Effector CD8-positive, alpha-beta T cell (primary cell): ENCODE data around the gene WASF1.
A peak's percentile ranks its signal among the peaks of the same experiment; 100 is the strongest.

Source experiments
- DNase-seq: peaks from one replicate; lab custom pipeline; 2025; lab: John Stamatoyannopoulos, UW
- total RNA-seq, 4 experiments: gene quantifications; one replicate each; lab custom pipeline; 2026; lab: John Stamatoyannopoulos, UW

The WASF1 gene
- 0 to 0.72 (median 0.35) reads per million in 4 experiments for total RNA-seq

DNA sequence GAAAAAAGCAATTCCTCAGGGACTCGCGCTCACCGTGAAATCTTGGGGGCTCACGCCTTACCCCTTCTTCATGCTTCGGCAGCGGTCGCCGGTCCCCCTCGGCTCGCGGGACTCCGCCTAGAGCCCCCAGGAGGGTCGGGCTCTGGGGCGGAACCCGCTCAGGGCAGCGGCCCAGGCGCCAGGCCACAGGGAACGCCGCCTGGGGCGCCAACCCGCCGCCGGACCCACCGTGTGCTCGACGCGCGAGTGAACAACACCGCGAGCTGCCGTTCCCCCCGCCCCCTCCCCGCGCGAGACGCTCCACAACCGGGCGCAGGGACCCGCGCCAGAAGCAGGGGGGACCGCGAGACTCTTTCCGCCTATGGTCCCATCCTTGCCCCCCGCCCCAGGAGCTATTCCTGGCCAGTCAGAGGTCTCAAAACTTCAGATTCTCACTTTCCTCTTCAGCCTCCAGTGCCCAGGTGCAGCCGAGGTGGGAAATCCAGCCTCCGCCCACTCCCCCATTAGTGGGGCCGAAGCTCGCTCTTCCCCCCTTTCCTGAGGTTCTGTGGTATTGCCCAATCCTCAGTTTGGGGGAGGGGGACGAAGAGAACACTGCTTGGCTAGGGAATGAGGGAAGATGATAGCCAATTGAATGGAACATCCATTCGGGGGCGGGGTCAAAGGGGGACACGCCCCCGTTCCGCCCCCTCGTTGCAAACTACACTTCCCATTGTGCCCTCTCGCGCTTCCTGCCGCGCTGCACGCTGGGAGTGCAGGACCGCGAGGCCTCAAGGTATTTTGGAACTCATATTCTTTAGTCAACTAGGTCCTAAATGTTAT, at the start of gene WASF1:
Gene WASF1 (minus strand): TSS at position 265 of the 822 bp plus-strand sequence. CDS start 52,069 bp downstream, outside the sequence.
- DNase-seq = peak; percentile 87

GRCh38 chr6:110226261-110226660, 46.8 kb upstream of the WASF1 start:
- no peak for DNase-seq

- DNase-seq = no peak
Observed at GRCh38 chr6:110221738-110222137, 42.3 kb upstream of the WASF1 start.

DNA sequence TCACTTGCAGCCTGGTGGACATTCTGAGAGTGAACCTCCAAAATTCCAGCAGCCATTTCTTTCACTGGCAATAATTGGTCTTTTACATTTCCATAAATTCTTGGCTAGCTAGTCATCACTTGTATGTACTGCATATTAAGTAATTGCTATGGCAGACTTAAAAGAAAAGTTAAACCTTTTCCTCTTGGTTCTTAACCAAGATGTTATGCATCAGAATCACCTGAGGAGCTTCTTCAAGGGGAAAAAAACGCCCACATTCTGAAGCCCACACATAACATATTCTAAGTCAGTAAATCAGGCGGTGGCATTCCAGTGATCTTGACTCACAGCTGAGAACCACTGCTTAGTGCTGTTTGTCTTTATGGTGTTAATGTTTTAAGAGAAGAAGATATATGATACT, 37.8 kb upstream of the WASF1 start:
- DNase-seq = no peak

- DNase-seq = no peak
Observed at GRCh38 chr6:110216140-110216539, 36.7 kb upstream of the WASF1 start.

- DNase-seq = no peak
Observed at GRCh38 chr6:110214338-110214737, 34.9 kb upstream of the WASF1 start.

- no peak for DNase-seq
Observed at GRCh38 chr6:110211753-110212152, 32.3 kb upstream of the WASF1 start.

DNA sequence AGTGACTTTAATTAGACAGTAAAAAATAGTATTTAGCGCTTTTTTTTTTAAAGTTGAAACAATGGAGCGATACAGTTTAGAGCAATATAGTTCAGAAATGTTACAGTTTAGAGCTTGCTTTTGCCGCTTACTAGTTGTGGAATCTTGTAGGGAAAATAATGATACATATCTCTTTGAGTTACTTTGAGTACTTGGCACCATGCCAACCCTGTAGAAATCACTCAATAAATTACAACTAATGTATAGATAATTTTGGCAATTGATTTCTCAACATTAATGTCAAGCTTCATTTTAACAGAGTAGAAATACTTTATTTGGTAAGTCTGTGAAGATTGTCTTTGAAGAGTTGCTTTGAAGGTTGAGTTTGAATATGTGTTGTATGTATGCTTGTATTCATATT, 28.2 kb upstream of the WASF1 start:
- no peak for DNase-seq

GRCh38 chr6:110201151-110201884, 21.8 kb upstream of the WASF1 start:
- DNase-seq = no peak

- DNase-seq = no peak
Observed at GRCh38 chr6:110198561-110198960, 19.1 kb upstream of the WASF1 start.

DNA sequence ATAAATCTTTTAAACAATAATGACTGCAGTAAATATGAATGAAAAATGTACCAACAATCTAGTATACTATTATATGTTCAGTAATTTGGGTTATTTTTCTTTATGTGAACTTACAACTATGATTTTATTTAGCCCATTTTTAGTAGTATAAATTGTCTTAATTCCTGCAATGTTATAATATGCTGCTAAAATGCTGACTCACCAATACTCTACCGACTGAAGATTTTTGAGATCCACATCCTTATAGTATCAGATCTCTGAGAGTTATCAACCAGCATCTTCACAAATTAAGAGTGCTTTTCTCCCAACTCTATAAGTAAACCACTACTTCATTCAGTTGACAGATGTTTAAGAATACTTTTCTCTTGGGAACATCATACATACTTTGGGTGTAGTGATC, 17.4 kb upstream of the WASF1 start:
- no peak for DNase-seq

- no peak for DNase-seq
Observed at GRCh38 chr6:110195639-110196038, 16.2 kb upstream of the WASF1 start.

DNA sequence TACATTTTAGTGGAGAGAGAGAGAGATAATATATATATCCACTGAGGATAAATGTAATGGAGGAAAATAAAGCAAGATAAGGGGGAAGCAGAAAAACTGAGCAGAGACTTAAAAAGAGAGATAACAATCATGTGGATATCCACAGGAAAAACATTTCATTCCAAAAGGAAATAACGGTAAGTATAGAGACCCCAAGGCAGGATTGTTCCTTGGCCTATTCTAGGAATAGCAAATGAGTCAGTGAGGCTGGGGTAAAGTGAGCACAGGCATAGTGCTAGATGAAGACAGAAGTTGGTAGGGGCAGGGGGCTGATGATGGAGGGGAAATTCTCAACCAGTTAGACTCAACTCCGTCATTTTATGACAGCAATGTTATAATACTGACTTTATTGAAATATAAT, 12.0 kb upstream of the WASF1 start:
- no peak for DNase-seq

GRCh38 chr6:110190726-110191125, 11.3 kb upstream of the WASF1 start:
- no peak for DNase-seq

DNA sequence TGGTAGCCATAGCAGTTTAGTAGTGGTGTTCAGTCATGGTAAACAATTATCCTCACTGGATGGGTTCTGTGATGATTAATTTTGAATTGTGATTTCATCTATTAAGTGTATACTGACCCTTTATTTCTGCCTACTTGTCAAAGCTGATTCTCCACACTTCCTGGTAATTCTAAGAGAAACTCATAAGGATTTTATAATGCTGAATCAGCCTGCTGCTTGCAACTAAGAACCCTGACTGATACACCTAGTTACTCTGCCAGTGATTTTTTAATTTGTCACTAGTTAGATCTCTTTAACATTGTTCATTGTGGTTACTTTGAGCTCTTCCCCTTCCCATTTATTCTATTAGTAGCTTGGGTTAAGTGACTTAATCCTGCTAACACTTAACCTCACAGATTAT, 9.3 kb upstream of the WASF1 start:
- no peak for DNase-seq

GRCh38 chr6:110185879-110186278, 6.4 kb upstream of the WASF1 start:
- DNase-seq = no peak

DNA sequence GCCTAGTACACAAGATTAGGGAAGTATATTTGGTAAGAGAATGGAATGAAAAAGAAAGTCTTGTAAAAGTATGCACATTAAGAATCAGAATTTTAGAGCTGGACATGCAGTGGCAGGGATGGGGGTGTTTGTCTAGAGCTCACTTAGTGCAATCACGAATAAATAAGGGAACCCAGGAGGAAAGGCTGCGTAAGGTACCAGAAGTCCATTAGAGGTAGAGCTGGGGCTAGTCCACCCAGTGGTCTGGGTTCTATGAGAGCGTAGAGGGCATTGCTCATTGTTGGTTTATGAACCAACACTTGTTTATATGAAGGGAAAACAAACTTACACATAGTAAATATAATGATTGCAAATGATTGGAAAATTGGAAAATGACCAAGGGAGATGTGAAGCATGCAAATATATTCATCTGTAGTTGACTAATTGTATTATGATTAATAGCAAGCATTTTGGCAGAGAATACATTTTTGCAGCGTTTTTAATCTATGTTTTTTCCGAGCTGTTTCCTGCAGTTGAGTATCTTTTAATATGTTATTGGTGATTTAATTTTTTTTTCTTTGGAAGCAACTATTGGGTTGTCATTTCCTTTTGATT, 3.9 kb upstream of the WASF1 start:
- DNase-seq = no peak

GRCh38 chr6:110181131-110182030, 1.9 kb upstream of the WASF1 start:
- DNase-seq = no peak

DNA sequence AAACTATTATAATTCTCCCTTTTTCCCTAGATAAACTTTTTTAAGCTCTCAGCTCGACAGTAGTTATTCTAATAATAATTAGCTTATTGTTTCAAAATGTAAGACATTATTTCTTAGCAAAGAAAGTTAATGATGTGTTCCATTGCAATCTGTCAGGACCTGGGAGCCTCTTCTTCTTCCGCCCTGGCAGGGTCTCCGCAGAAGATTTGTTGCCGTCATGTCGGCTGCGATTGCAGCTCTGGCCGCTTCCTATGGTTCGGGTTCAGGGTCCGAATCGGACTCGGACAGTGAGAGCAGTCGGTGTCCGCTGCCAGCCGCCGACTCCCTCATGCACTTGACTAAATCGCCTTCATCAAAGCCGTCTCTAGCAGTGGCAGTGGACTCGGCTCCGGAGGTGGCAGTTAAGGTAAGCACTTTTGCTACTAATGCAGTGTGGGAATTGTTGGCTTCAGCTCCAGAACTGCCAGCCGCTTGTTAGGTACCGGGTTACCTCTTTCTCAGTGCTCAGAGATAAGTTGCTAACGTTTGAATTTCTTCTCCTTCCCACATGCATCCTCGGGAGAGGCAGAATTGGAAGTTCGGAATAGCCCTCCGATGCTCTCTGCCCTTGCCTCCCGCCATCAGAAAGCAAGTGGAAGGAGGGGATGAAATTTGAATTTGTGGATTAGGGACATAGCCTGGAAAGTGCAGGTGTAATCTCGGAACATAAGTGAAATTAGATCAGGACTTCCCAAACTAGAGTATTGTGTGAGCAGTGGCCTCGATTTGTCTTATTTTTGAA, 948 bp upstream of the WASF1 start, which contains the start of gene CDC40:
Gene CDC40 (plus strand): TSS at position 200 of the 781 bp plus-strand sequence. CDS start 18 bp downstream, at position 218.
- peak; percentile 53 for DNase-seq

DNA sequence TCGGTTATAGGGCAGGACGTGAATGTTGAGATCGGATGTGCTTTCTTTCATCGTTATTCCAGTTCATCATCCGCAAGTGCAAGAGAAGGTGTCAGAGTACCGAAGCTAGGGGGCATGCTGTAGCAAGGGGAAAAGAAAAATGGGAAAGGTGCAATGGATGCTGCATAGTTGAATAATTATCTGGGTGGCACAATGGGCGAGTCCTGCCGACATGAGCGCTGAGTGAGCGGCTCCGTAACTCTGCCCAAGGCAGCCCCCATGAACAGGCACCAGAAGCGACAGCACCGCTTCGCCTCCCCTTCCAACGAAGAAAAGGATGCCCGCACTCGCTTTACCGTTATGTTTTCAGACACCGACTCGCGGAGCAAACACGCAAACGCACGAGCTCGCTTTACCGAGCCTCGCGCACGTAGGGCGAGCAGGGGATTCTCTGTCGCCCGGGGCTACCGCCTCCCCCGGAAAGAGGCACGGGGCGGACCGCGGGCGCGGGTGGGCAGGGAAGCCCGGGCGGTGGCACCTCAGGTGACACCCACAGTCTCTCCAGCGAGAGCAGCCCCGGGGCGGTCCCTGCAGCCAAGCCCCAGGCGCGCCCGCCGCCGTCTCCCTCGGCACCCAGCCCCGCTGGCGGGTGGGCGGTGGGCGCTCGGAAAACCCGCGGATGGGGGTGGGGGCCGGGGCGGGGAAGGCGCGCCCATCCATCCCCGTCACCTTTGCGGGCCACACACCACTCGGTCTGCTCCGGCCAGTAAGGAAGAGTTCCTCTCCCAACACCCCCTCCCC, 654 bp downstream of the WASF1 start:
- peak; percentile 62 for DNase-seq
